ENCODE results near the gene SH2D3C.
A peak's percentile ranks its signal among the peaks of the same experiment; 100 is the strongest.

DNA sequence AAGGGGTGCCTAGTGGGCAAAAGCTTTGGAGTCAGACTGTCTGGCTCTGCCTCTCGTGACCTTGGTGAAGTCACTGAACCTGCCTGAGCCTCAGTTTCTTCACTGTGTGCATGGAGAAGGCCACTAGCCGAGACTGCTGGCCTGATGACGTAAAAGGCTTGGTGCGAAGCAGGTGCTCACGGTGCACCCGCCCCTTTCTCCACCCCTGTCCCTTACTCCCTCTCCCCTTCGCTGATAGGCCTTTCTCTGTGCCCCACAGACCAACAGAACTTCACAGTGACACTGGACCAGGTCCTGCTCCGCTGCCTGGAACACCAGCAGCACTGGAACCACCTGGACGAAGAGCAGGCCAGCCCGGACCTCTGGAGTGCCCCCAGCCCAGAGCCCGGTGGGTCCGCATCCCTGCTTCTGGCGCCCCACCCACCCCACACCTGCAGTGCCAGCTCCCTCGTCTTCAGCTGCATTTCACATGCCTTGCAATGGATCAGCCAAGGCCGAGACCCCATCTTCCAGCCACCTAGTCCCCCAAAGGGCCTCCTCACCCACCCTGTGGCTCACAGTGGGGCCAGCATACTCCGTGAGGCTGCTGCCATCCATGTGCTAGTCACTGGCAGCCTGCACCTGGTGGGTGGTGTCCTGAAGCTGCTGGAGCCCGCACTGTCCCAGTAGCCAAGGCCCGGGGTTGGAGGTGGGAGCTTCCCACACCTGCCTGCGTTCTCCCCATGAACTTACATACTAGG, 34.6 kb upstream of the SH2D3C start:
- TF ChIP-seq ESRRA (IDR thresholded peaks at IDR 0.05; ENCODE audit: low read length) (no peak), TCF12 (IDR thresholded peaks at IDR 0.05; ENCODE audit: low read depth, low read length) (no peak), POLR2A (IDR thresholded peaks at IDR 0.05; ENCODE audit: low read depth, low read length) (peak; percentile 51; the same call in 1 of the 2 replicates), EGR1 (IDR thresholded peaks at IDR 0.05; ENCODE audit: borderline replicate concordance in 1 of 2, low read depth in 2 of 2, low read length in 2 of 2) (no peak), EZH2 (IDR thresholded peaks at IDR 0.05; ENCODE audit: borderline replicate concordance, control insufficient read depth, low read depth, low read length) (no peak), ATF7 (IDR thresholded peaks at IDR 0.05; ENCODE audit: low read depth) (no peak), ZNF274 (IDR thresholded peaks at IDR 0.05; ENCODE audit: insufficient read depth, insufficient read length) (no peak), CREB1 (IDR thresholded peaks at IDR 0.05; ENCODE audit: low read depth) (no peak)
- TF ChIP-seq, protein P1, sequence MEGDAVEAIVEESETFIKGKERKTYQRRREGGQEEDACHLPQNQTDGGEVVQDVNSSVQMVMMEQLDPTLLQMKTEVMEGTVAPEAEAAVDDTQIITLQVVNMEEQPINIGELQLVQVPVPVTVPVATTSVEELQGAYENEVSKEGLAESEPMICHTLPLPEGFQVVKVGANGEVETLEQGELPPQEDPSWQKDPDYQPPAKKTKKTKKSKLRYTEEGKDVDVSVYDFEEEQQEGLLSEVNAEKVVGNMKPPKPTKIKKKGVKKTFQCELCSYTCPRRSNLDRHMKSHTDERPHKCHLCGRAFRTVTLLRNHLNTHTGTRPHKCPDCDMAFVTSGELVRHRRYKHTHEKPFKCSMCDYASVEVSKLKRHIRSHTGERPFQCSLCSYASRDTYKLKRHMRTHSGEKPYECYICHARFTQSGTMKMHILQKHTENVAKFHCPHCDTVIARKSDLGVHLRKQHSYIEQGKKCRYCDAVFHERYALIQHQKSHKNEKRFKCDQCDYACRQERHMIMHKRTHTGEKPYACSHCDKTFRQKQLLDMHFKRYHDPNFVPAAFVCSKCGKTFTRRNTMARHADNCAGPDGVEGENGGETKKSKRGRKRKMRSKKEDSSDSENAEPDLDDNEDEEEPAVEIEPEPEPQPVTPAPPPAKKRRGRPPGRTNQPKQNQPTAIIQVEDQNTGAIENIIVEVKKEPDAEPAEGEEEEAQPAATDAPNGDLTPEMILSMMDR (IDR thresholded peaks at IDR 0.05 in 2 of 3, conservative IDR thresholded peaks at IDR 0.05 in 1 of 3; ENCODE audit: control insufficient read depth in 2 of 3, extremely low read depth in 1 of 3, insufficient read depth in 1 of 3, low read depth in 3 of 3, low read length in 3 of 3): no peak
- TF ChIP-seq, protein P2, sequence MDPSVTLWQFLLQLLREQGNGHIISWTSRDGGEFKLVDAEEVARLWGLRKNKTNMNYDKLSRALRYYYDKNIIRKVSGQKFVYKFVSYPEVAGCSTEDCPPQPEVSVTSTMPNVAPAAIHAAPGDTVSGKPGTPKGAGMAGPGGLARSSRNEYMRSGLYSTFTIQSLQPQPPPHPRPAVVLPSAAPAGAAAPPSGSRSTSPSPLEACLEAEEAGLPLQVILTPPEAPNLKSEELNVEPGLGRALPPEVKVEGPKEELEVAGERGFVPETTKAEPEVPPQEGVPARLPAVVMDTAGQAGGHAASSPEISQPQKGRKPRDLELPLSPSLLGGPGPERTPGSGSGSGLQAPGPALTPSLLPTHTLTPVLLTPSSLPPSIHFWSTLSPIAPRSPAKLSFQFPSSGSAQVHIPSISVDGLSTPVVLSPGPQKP (IDR thresholded peaks at IDR 0.05; ENCODE audit: low read depth, low read length): no peak

All from GM12878 (cell line).